ENCODE data around the gene UQCR11. TPM values are rescaled to one million over a fixed set of nuclear protein-coding genes. Genes with fewer than 3 reads are reported as not detected.

The UQCR11 gene
- total RNA-seq, 1 experiment from 2014 or later, result 256 TPM

DNA sequence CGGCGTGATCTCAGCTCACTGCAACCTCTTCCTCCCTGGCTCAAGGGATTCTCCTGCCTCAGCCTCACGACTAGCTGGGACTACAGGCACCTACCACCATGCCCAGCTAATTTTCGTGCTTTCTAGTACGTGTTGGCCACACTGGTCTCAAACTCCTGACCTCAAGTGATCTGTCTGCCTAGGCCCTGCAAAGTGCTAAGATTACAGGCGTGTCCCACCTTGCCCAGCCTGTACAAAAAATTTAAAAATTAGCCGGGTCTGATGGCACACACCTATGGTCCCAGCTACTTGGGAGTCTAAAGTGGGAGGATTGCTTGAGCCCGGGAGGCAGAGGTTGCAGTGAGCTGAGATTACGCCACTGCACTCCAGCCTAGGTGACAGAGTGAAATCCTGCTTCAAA is 32.5 kb downstream of the UQCR11 start:
- intact Hi-C loops (cut with micrococcal nuclease; ENCODE audit: unreplicated experiment), result no loop called here
- H3K4me3 ChIP-seq (ENCODE audit: low read depth, low read length, poor library complexity, severe bottlenecking), result no peak overlapping the region
- H3K27ac ChIP-seq (ENCODE audit: low read depth, low read length, poor library complexity, severe bottlenecking), result no peak overlapping the region
- H3K36me3 ChIP-seq (ENCODE audit: insufficient read depth, low read length, poor library complexity, severe bottlenecking), result peaks cover 10% of the 10 kb centered on the region
- no peak for TF ChIP-seq EZH2 (IDR thresholded peaks at IDR 0.05; ENCODE audit: borderline replicate concordance, low read depth, low read length, poor library complexity, severe bottlenecking)
- TF ChIP-seq, protein P1, sequence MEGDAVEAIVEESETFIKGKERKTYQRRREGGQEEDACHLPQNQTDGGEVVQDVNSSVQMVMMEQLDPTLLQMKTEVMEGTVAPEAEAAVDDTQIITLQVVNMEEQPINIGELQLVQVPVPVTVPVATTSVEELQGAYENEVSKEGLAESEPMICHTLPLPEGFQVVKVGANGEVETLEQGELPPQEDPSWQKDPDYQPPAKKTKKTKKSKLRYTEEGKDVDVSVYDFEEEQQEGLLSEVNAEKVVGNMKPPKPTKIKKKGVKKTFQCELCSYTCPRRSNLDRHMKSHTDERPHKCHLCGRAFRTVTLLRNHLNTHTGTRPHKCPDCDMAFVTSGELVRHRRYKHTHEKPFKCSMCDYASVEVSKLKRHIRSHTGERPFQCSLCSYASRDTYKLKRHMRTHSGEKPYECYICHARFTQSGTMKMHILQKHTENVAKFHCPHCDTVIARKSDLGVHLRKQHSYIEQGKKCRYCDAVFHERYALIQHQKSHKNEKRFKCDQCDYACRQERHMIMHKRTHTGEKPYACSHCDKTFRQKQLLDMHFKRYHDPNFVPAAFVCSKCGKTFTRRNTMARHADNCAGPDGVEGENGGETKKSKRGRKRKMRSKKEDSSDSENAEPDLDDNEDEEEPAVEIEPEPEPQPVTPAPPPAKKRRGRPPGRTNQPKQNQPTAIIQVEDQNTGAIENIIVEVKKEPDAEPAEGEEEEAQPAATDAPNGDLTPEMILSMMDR (conservative IDR thresholded peaks at IDR 0.05; ENCODE audit: low read depth, low read length), result no peak
- BruUV-seq (replicated peaks), result no TSS peak
- no peak for DNase-seq (ENCODE audit: low spot score)
- H3K9me3 ChIP-seq (ENCODE audit: low read depth, low read length, poor library complexity, severe bottlenecking), result no peaks in the 10 kb centered on the region
- no peaks in the 10 kb centered on the region for H3K4me1 ChIP-seq (ENCODE audit: insufficient read depth, low read length, poor library complexity, severe bottlenecking)
- ChIA-PET POLR2A (ENCODE audit: low non-redundant PET) (no interaction called here), CTCF (no interaction called here)
- no peaks in the 10 kb centered on the region for H3K27me3 ChIP-seq (replicated peaks; ENCODE audit: insufficient read depth, low read depth, low read length, poor library complexity)

DNA sequence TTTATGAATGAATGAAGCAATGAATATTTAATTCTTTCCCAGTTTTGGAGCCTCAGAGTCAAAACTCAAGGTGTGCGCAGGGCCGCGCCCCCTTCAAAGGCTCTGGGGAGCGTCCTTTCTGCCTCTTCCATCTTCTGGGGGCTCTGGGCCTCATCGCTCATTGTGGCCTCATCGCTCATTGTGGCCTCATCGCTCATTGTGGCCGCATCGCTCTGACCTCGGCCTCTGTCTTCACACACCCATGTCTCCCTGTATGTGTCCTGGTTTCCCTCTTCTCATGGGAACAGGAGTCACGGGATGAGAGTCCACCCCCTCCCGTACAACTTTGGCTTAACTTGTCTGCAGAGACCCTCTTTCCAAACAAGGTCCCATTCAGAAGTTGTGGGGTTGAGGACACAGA is 33.9 kb downstream of the UQCR11 start:
- Histone ChIP-seq H3K4me1 (ENCODE audit: insufficient read depth, low read length, poor library complexity, severe bottlenecking) (no peaks in the 10 kb centered on the region), H3K27me3 (replicated peaks; ENCODE audit: insufficient read depth, low read depth, low read length, poor library complexity) (no peaks in the 10 kb centered on the region), H3K27ac (ENCODE audit: low read depth, low read length, poor library complexity, severe bottlenecking) (no peak overlapping the region), H3K36me3 (ENCODE audit: insufficient read depth, low read length, poor library complexity, severe bottlenecking) (peaks cover 1% of the 10 kb centered on the region), H3K4me3 (ENCODE audit: low read depth, low read length, poor library complexity, severe bottlenecking) (no peak overlapping the region), H3K9me3 (ENCODE audit: low read depth, low read length, poor library complexity, severe bottlenecking) (no peaks in the 10 kb centered on the region)
- DNase-seq (ENCODE audit: low spot score), result no peak
- BruUV-seq (replicated peaks), result no TSS peak
- ChIA-PET POLR2A (ENCODE audit: low non-redundant PET) (no interaction called here), CTCF (no interaction called here)
- intact Hi-C loops (cut with micrococcal nuclease; ENCODE audit: unreplicated experiment), result no loop called here
- no peak for TF ChIP-seq EZH2 (IDR thresholded peaks at IDR 0.05; ENCODE audit: borderline replicate concordance, low read depth, low read length, poor library complexity, severe bottlenecking)
- TF ChIP-seq, protein P1 (conservative IDR thresholded peaks at IDR 0.05; ENCODE audit: low read depth, low read length), result no peak

DNA sequence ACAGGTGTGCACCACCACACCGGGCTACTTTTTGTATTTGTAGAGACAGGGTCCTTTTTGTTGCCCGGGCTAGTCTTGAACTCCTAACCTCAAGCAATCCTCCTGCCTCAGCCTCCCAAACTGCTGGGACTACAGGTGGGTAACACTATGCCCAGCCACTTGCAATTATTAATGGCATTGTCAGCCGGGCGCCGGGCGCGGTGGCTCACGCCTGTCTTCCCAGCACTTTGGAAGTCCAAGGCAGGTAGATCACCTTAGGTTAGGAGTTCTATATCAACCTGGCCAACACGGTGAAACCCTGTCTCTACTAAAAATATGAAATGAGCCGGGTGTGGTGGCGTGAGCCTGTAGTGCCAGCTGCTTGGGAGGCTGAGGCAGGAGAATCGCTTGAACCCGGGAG is 34.4 kb downstream of the UQCR11 start:
- ChIA-PET POLR2A (ENCODE audit: low non-redundant PET) (interaction anchor here (0.6 kb wide), 1 partner anchor 458 kb away, joined by 3 read pairs; no protein-coding TSS in a partner anchor), CTCF (no interaction called here)
- intact Hi-C loops (cut with micrococcal nuclease; ENCODE audit: unreplicated experiment), result no loop called here

More for the DNA sequence above, 34.4 kb downstream of the UQCR11 start:
- H3K36me3 ChIP-seq (ENCODE audit: insufficient read depth, low read length, poor library complexity, severe bottlenecking), result no peaks in the 10 kb centered on the region
- peaks cover 3% of the 10 kb centered on the region for H3K4me1 ChIP-seq (ENCODE audit: insufficient read depth, low read length, poor library complexity, severe bottlenecking)
- TF ChIP-seq EZH2 (IDR thresholded peaks at IDR 0.05; ENCODE audit: borderline replicate concordance, low read depth, low read length, poor library complexity, severe bottlenecking), result no peak
- TF ChIP-seq, protein P1 (conservative IDR thresholded peaks at IDR 0.05; ENCODE audit: low read depth, low read length), result no peak
- no TSS peak for BruUV-seq (replicated peaks)
- DNase-seq (ENCODE audit: low spot score), result no peak
- no peak overlapping the region for H3K4me3 ChIP-seq (ENCODE audit: low read depth, low read length, poor library complexity, severe bottlenecking)
- no peak overlapping the region for H3K27ac ChIP-seq (ENCODE audit: low read depth, low read length, poor library complexity, severe bottlenecking)
- no peaks in the 10 kb centered on the region for H3K27me3 ChIP-seq (replicated peaks; ENCODE audit: insufficient read depth, low read depth, low read length, poor library complexity)
- no peaks in the 10 kb centered on the region for H3K9me3 ChIP-seq (ENCODE audit: low read depth, low read length, poor library complexity, severe bottlenecking)

Data from A673 (cell line).